ENCODE data around the gene GLIPR1L1.

The GLIPR1L1 gene

DNA sequence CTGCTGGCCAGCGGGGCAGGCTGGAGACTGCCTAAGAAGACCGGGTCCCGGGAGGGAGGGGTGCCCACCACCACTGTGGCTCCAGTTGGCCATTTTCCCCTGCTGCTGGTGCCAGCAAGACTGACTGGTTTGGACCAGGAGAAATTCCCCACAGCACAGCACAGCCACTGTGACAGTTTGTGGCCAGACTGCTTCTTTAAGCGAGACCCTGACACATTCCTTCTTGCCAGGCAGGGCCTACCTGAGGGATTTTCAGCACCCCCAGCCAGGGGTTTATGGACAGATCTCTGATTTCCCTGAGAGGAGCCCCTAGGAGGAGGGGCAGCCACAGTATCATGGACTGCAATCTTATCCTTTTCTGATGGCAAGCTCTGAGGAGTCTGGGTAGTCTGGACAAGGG, 15.5 kb downstream of the GLIPR1L1 start:
- no peak overlapping the region for H2AFZ ChIP-seq (ENCODE audit: low read length, unreplicated experiment)
- no peaks in the 10 kb centered on the region for H3K79me2 ChIP-seq (ENCODE audit: control insufficient read depth, insufficient read depth, low read length, unreplicated experiment)
- no peaks in the 10 kb centered on the region for H3K27me3 ChIP-seq (ENCODE audit: insufficient read depth, low read length)
- no peak overlapping the region for H3K27ac ChIP-seq (ENCODE audit: low read depth, low read length)
- no peaks in the 10 kb centered on the region for H3K36me3 ChIP-seq (ENCODE audit: insufficient read depth, low read length)
- H3K4me3 ChIP-seq (ENCODE audit: low read depth, low read length): no peak overlapping the region
- no peaks in the 10 kb centered on the region for H3K4me1 ChIP-seq (ENCODE audit: control insufficient read depth, insufficient read depth, low read length, unreplicated experiment)

GRCh38 chr12:75350413-75350812, 15.9 kb downstream of the GLIPR1L1 start:
- H3K4me3 ChIP-seq (ENCODE audit: low read depth, low read length): no peak overlapping the region
- no peaks in the 10 kb centered on the region for H3K79me2 ChIP-seq (ENCODE audit: control insufficient read depth, insufficient read depth, low read length, unreplicated experiment)
- H2AFZ ChIP-seq (ENCODE audit: low read length, unreplicated experiment): no peak overlapping the region
- no peaks in the 10 kb centered on the region for H3K4me1 ChIP-seq (ENCODE audit: control insufficient read depth, insufficient read depth, low read length, unreplicated experiment)
- H3K36me3 ChIP-seq (ENCODE audit: insufficient read depth, low read length): no peaks in the 10 kb centered on the region; the same call in 1 of the 2 replicates
- H3K27me3 ChIP-seq (ENCODE audit: insufficient read depth, low read length): no peaks in the 10 kb centered on the region
- H3K27ac ChIP-seq (ENCODE audit: low read depth, low read length): no peak overlapping the region

DNA sequence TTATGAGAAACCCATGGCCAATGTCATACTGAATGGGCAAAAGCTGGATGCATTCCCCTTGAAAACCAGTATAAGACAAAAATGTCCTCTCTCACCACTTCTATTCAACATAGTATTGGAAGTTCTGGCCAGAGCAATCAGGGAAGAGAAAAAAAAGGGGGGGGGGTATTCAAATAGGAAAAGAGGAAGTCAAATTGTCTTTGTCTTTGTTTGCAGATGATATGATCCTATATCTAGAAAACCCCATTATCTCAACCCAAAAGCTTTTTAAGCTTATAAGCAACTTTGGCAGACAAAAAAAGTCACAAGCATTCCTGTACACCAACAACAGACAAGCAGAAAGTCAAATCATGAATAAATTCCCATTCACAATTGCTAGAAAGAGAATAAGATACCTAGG, 19.5 kb downstream of the GLIPR1L1 start:
- Histone ChIP-seq H3K4me3 (ENCODE audit: low read depth, low read length) (no peak overlapping the region), H2AFZ (ENCODE audit: low read length, unreplicated experiment) (no peak overlapping the region), H3K27ac (ENCODE audit: low read depth, low read length) (no peak overlapping the region), H3K27me3 (ENCODE audit: insufficient read depth, low read length) (no peaks in the 10 kb centered on the region), H3K79me2 (ENCODE audit: control insufficient read depth, insufficient read depth, low read length, unreplicated experiment) (no peaks in the 10 kb centered on the region), H3K4me1 (ENCODE audit: control insufficient read depth, insufficient read depth, low read length, unreplicated experiment) (no peaks in the 10 kb centered on the region), H3K36me3 (ENCODE audit: insufficient read depth, low read length) (no peaks in the 10 kb centered on the region; the same call in 1 of the 2 replicates)

- H3K4me1 ChIP-seq (ENCODE audit: control insufficient read depth, insufficient read depth, low read length, unreplicated experiment): peaks cover 7% of the 10 kb centered on the region
- H3K36me3 ChIP-seq (ENCODE audit: insufficient read depth, low read length): no peaks in the 10 kb centered on the region
- H3K27me3 ChIP-seq (ENCODE audit: insufficient read depth, low read length): no peaks in the 10 kb centered on the region
- H3K79me2 ChIP-seq (ENCODE audit: control insufficient read depth, insufficient read depth, low read length, unreplicated experiment): no peaks in the 10 kb centered on the region
- no peak overlapping the region for H3K4me3 ChIP-seq (ENCODE audit: low read depth, low read length)
- H2AFZ ChIP-seq (ENCODE audit: low read length, unreplicated experiment): no peak overlapping the region
- H3K27ac ChIP-seq (ENCODE audit: low read depth, low read length): no peak overlapping the region
These were observed 26.4 kb downstream of the GLIPR1L1 start for GRCh38 chr12:75360920-75361319.

GRCh38 chr12:75361408-75361807, 26.9 kb downstream of the GLIPR1L1 start:
- Histone ChIP-seq H3K27me3 (ENCODE audit: insufficient read depth, low read length) (no peaks in the 10 kb centered on the region), H3K79me2 (ENCODE audit: control insufficient read depth, insufficient read depth, low read length, unreplicated experiment) (no peaks in the 10 kb centered on the region), H3K4me1 (ENCODE audit: control insufficient read depth, insufficient read depth, low read length, unreplicated experiment) (peaks cover 12% of the 10 kb centered on the region), H3K27ac (ENCODE audit: low read depth, low read length) (no peak overlapping the region), H2AFZ (ENCODE audit: low read length, unreplicated experiment) (no peak overlapping the region), H3K36me3 (ENCODE audit: insufficient read depth, low read length) (no peaks in the 10 kb centered on the region), H3K4me3 (ENCODE audit: low read depth, low read length) (no peak overlapping the region)

DNA sequence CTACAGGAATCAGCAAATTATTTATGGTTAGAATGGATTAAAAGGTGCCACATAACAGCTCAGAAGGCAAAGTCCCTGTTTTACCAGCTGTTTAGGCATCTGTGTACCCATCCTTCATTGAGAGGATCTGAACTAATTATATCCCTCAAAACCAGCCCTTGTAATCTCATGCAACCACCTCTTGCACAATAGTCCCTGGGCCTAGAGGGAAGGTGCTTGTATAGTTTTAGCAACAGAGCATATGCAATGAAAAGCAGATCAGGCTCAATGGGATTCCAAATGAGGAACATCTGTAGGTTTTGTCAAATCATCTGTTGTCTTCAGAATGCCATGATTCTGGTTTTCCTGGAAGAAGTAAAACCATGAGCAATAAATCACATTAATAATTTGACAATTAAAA, 30.4 kb downstream of the GLIPR1L1 start:
- H3K79me2 ChIP-seq (ENCODE audit: control insufficient read depth, insufficient read depth, low read length, unreplicated experiment): no peaks in the 10 kb centered on the region
- H3K4me3 ChIP-seq (ENCODE audit: low read depth, low read length): no peak overlapping the region
- H3K36me3 ChIP-seq (ENCODE audit: insufficient read depth, low read length): no peaks in the 10 kb centered on the region
- H2AFZ ChIP-seq (ENCODE audit: low read length, unreplicated experiment): no peak overlapping the region
- H3K27ac ChIP-seq (ENCODE audit: low read depth, low read length): no peak overlapping the region
- peaks cover 20% of the 10 kb centered on the region for H3K4me1 ChIP-seq (ENCODE audit: control insufficient read depth, insufficient read depth, low read length, unreplicated experiment)
- no peaks in the 10 kb centered on the region for H3K27me3 ChIP-seq (ENCODE audit: insufficient read depth, low read length)

DNA sequence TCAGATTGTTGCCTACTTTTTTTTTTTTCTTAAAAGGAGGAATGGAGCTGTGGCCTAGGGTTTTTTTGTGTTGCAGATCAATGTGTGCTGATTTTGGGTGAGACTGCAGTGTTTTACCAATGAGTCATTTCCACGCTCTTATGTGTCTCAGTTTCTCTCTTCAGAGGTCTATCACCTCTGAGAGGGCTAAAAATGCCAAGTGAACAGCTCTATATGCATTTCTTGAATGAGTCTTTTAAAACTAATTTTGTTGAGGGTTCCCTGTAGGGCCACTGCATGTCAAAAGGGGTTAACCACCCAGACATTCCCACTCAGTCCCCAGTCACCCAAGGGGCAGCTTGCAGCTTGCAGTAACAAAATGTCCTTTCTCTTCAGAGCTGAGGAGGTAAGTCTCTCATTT, 32.2 kb downstream of the GLIPR1L1 start:
- Histone ChIP-seq H2AFZ (ENCODE audit: low read length, unreplicated experiment) (peak overlapping the region; percentile 40), H3K36me3 (ENCODE audit: insufficient read depth, low read length) (no peaks in the 10 kb centered on the region), H3K79me2 (ENCODE audit: control insufficient read depth, insufficient read depth, low read length, unreplicated experiment) (no peaks in the 10 kb centered on the region), H3K4me1 (ENCODE audit: control insufficient read depth, insufficient read depth, low read length, unreplicated experiment) (peaks cover 20% of the 10 kb centered on the region), H3K4me3 (ENCODE audit: low read depth, low read length) (peak overlapping the region; percentile 17; the same call in 1 of the 2 replicates), H3K27me3 (ENCODE audit: insufficient read depth, low read length) (no peaks in the 10 kb centered on the region), H3K27ac (ENCODE audit: low read depth, low read length) (peak overlapping the region; percentile 43)

GRCh38 chr12:75374971-75375370, 40.5 kb downstream of the GLIPR1L1 start:
- H3K27me3 ChIP-seq (ENCODE audit: insufficient read depth, low read length): no peaks in the 10 kb centered on the region
- H3K4me3 ChIP-seq (ENCODE audit: low read depth, low read length): no peak overlapping the region
- no peaks in the 10 kb centered on the region for H3K36me3 ChIP-seq (ENCODE audit: insufficient read depth, low read length)
- H3K4me1 ChIP-seq (ENCODE audit: control insufficient read depth, insufficient read depth, low read length, unreplicated experiment): no peaks in the 10 kb centered on the region
- no peak overlapping the region for H3K27ac ChIP-seq (ENCODE audit: low read depth, low read length)
- H3K79me2 ChIP-seq (ENCODE audit: control insufficient read depth, insufficient read depth, low read length, unreplicated experiment): no peaks in the 10 kb centered on the region
- no peak overlapping the region for H2AFZ ChIP-seq (ENCODE audit: low read length, unreplicated experiment)

DNA sequence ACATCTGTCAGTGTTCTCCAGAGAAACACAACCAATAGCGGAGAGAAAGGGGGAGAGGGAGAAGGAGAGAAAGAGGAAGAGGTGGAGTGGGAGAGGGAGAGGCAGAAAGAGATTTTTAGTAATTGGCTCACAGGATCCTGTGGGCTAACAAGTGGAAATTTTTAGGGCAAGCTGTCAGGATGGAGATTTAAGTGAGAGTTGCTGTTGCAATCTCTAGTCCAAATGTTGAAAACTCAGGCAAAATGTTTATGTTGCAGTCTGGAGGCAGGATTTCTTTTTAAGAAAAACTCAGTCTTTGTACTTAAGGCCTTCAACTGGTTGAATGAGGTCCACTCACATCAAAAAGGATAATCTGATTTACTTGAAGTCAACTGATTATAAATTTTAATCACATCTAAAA, 43.9 kb downstream of the GLIPR1L1 start:
- Histone ChIP-seq H3K79me2 (ENCODE audit: control insufficient read depth, insufficient read depth, low read length, unreplicated experiment) (no peaks in the 10 kb centered on the region), H3K27me3 (ENCODE audit: insufficient read depth, low read length) (no peaks in the 10 kb centered on the region), H3K27ac (ENCODE audit: low read depth, low read length) (no peak overlapping the region), H3K36me3 (ENCODE audit: insufficient read depth, low read length) (no peaks in the 10 kb centered on the region), H3K4me1 (ENCODE audit: control insufficient read depth, insufficient read depth, low read length, unreplicated experiment) (no peaks in the 10 kb centered on the region), H3K4me3 (ENCODE audit: low read depth, low read length) (no peak overlapping the region), H2AFZ (ENCODE audit: low read length, unreplicated experiment) (no peak overlapping the region)

- Histone ChIP-seq H3K27me3 (ENCODE audit: insufficient read depth, low read length) (no peaks in the 10 kb centered on the region), H3K4me1 (ENCODE audit: control insufficient read depth, insufficient read depth, low read length, unreplicated experiment) (peaks cover 25% of the 10 kb centered on the region), H2AFZ (ENCODE audit: low read length, unreplicated experiment) (peak overlapping the region; percentile 61), H3K79me2 (ENCODE audit: control insufficient read depth, insufficient read depth, low read length, unreplicated experiment) (peaks cover 7% of the 10 kb centered on the region), H3K4me3 (ENCODE audit: low read depth, low read length) (peak overlapping the region; percentile 85), H3K36me3 (ENCODE audit: insufficient read depth, low read length) (peaks cover 8% of the 10 kb centered on the region; the same call in 1 of the 2 replicates), H3K27ac (ENCODE audit: low read depth, low read length) (peak overlapping the region; percentile 88)
These were observed 54.6 kb downstream of the GLIPR1L1 start for GRCh38 chr12:75389061-75389460.

DNA sequence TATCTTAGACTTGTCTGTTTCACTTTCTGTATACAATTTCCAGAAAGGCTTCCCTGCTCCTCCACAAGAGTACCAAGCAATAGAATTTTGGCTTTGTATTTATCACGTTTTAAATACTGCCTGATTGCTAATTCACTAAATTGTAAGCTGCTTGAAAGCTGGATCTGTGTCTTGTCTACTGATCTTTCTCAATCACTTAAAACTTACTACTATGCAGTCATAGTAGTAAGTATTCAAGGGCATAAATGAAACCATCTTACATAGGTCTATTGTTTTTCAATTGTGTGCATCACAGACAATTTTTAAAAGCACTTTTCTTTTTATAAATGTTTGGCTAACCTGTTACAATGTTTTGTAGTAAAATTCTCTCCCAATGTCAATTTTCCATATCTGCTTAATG, 55.2 kb downstream of the GLIPR1L1 start:
- peak overlapping the region; percentile 85 for H3K4me3 ChIP-seq (ENCODE audit: low read depth, low read length)

More for the DNA sequence above, 55.2 kb downstream of the GLIPR1L1 start:
- Histone ChIP-seq H3K79me2 (ENCODE audit: control insufficient read depth, insufficient read depth, low read length, unreplicated experiment) (peaks cover 7% of the 10 kb centered on the region), H3K27ac (ENCODE audit: low read depth, low read length) (peak overlapping the region; percentile 88), H2AFZ (ENCODE audit: low read length, unreplicated experiment) (peak overlapping the region; percentile 61), H3K4me1 (ENCODE audit: control insufficient read depth, insufficient read depth, low read length, unreplicated experiment) (peaks cover 25% of the 10 kb centered on the region), H3K36me3 (ENCODE audit: insufficient read depth, low read length) (peaks cover 8% of the 10 kb centered on the region; the same call in 1 of the 2 replicates), H3K27me3 (ENCODE audit: insufficient read depth, low read length) (no peaks in the 10 kb centered on the region)
